HepG2 (cell line): ENCODE measurements around the gene SSR2. TPM values are rescaled to one million over a fixed set of nuclear protein-coding genes. Genes with fewer than 3 reads are reported as not detected.

Experiments used
- ATAC-seq: fragments of 200-7000 bp; cut with Tn5 transposase; 3 replicates; pipeline ENCODE4 v1.9.1; 2020; ENCODE audit warnings: mild to moderate bottlenecking, moderate library complexity
- BruUV-seq: library from RNA; stranded (reverse); fragments of 400-500 nt; replicated peaks from 2 replicates; lab custom pipeline; 2021; lab: Mats Ljungman, UMichigan
- CTCF ChIA-PET: fragments of 300-600 bp; formaldehyde crosslinking; extraction: SDS; loops from one replicate; lab custom pipeline; 2021; ENCODE audit warnings: low total read pairs, inconsistent platforms, low intra/inter-chr PET ratio; lab: Yijun Ruan, JAX
- POLR2A ChIA-PET: fragments of 350-600 bp; sonication (Branson Sonifier 250); formaldehyde crosslinking; loops from one replicate; lab custom pipeline; 2020; ENCODE audit warnings: antibody characterized with exemption, inconsistent platforms; lab: Yijun Ruan, JAX
- DNase-seq: peaks from one replicate; pipeline ENCODE4 v3.0.0-alpha.2; 2015; ENCODE audit warnings: low spot score
- FAIRE-seq: peaks from 3 replicates; lab custom pipeline; 2011; peaks lifted over from hg19 to GRCh38; lab: Jason Lieb, UNC
- H2AFZ ChIP-seq: one replicate; pipeline ENCODE4 v1.6.1; 2011; ENCODE audit warnings: low read length, inconsistent platforms
- H3K27ac ChIP-seq: fragments of 300-600 bp; 3 replicates; pipeline ENCODE4 v1.8.0; 2011; ENCODE audit warnings: mixed run types, mild to moderate bottlenecking, mixed read lengths, low read length, inconsistent platforms; ENCODE audit not compliant: insufficient read depth; ENCODE audit errors: extremely low read length
- H3K27me3 ChIP-seq, 2 experiments: fragments of 200-600 bp in 1 of 2; 2 replicates in 1 of 2; 3 replicates in 1 of 2; pipeline versions ENCODE4 v1.6.0 to v1.8.0; 2011; ENCODE audit warnings: low read length in 2 of 2, mild to moderate bottlenecking in 2 of 2, moderate library complexity in 2 of 2, inconsistent platforms in 1 of 2; ENCODE audit not compliant: insufficient read depth in 2 of 2, control insufficient read depth in 1 of 2
- H3K36me3 ChIP-seq, 2 experiments: fragments of 200-600 bp in 1 of 2; replicated peaks in 1 of 2; 2 replicates in 1 of 2; 3 replicates in 1 of 2; pipeline versions ENCODE4 v1.5.1 to v1.8.0; 2011; ENCODE audit warnings: low read length in 2 of 2, inconsistent platforms in 1 of 2; ENCODE audit not compliant: insufficient read depth in 2 of 2, control insufficient read depth in 1 of 2
- H3K4me1 ChIP-seq: 2 replicates; pipeline ENCODE4 v1.5.1; 2012; ENCODE audit warnings: low read length, inconsistent platforms; ENCODE audit not compliant: insufficient read depth
- H3K4me2 ChIP-seq: 2 replicates; pipeline ENCODE4 v1.6.0; 2011; ENCODE audit warnings: low read depth, low read length, inconsistent platforms
- H3K4me3 ChIP-seq, 3 experiments: fragments of 200-600 bp in 1 of 3; sonication (generic), shearing (Covaris generic) in 1 of 3; replicated peaks in 1 of 3; 2 replicates each; pipeline ENCODE4 v1.5.1; 2011 to 2016; ENCODE audit warnings: low read length in 3 of 3, inconsistent platforms in 2 of 3, low read depth in 2 of 3, mild to moderate bottlenecking in 2 of 3, control low read depth in 1 of 3, mixed read lengths in 1 of 3; ENCODE audit not compliant: insufficient read depth in 1 of 3
- H3K79me2 ChIP-seq: one replicate; pipeline ENCODE4 v1.6.1; 2011; ENCODE audit warnings: low read length, inconsistent platforms; ENCODE audit not compliant: insufficient read depth
- H3K9ac ChIP-seq: 2 replicates; pipeline ENCODE4 v1.6.0; 2011; ENCODE audit warnings: mild to moderate bottlenecking, low read depth, low read length, inconsistent platforms; ENCODE audit not compliant: insufficient read depth
- H3K9me3 ChIP-seq: 2 replicates; pipeline ENCODE4 v1.5.1; 2012; ENCODE audit warnings: mild to moderate bottlenecking, low read length
- H4K20me1 ChIP-seq: 2 replicates; pipeline ENCODE4 v1.6.0; 2011; ENCODE audit warnings: inconsistent platforms, mild to moderate bottlenecking, low read length, moderate library complexity; ENCODE audit not compliant: insufficient read depth
- CEBPB ChIP-seq: IDR thresholded peaks from 2 replicates; pipeline ENCODE4 v1.6.1; 2011; ENCODE audit warnings: low read depth, low read length, improper control_type of control experiment, borderline replicate concordance
- CEBPG ChIP-seq: IDR thresholded peaks from 2 replicates; pipeline ENCODE4 v1.6.1; 2016
- CREBL2 ChIP-seq: sonication (generic); formaldehyde crosslinking; IDR thresholded peaks from 2 replicates; pipeline ENCODE4 v1.8.1; 2023; ENCODE audit warnings: missing genetic modification reagents, mild to moderate bottlenecking, borderline replicate concordance
- FOXA1 ChIP-seq, 2 experiments: fragments of 450-650 bp in 1 of 2; sonication (generic) in 1 of 2; formaldehyde crosslinking in 1 of 2; IDR thresholded peaks; 2 replicates each; pipeline versions ENCODE4 v1.4.0 to v1.6.1; 2016 to 2020; ENCODE audit warnings: missing genetic modification reagents in 1 of 2
- HNF4A ChIP-seq: sonication (generic); formaldehyde crosslinking; IDR thresholded peaks from 2 replicates; pipeline ENCODE4 v1.4.0; 2020; ENCODE audit warnings: missing genetic modification reagents
- KAT8 ChIP-seq: IDR thresholded peaks from 2 replicates; pipeline ENCODE4 v1.6.1; 2016; ENCODE audit warnings: missing genetic modification reagents, missing compliant biosample characterization
- MED1 ChIP-seq: sonication (generic); formaldehyde crosslinking; IDR thresholded peaks from 2 replicates; pipeline ENCODE4 v1.4.0; 2020; ENCODE audit warnings: missing genetic modification reagents
- SCMH1 ChIP-seq: sonication (generic); formaldehyde crosslinking; IDR thresholded peaks from 2 replicates; pipeline ENCODE4 v1.9.0; 2021; ENCODE audit warnings: missing genetic modification reagents, mild to moderate bottlenecking, borderline replicate concordance
- SMAD3 ChIP-seq: sonication (generic); formaldehyde crosslinking; IDR thresholded peaks from 2 replicates; pipeline ENCODE4 v1.4.0; 2020; ENCODE audit warnings: missing genetic modification reagents
- SMC3 ChIP-seq: IDR thresholded peaks from 2 replicates; pipeline ENCODE4 v1.6.1; 2011; ENCODE audit warnings: low read length, improper control_type of control experiment
- SOX6 ChIP-seq, 2 experiments: fragments of 450-650 bp in 1 of 2; sonication (generic) in 1 of 2; formaldehyde crosslinking in 1 of 2; IDR thresholded peaks; 2 replicates each; pipeline versions ENCODE4 v1.4.0 to v1.6.1; 2017 to 2020; ENCODE audit warnings: antibody characterized with exemption in 1 of 2, mild to moderate bottlenecking in 1 of 2, missing genetic modification reagents in 1 of 2
- STAG1 ChIP-seq: sonication (generic); formaldehyde crosslinking; IDR thresholded peaks from 2 replicates; pipeline ENCODE4 v1.4.0; 2020; ENCODE audit warnings: missing genetic modification reagents
- ZFP91 ChIP-seq: sonication (generic); formaldehyde crosslinking; IDR thresholded peaks from 2 replicates; pipeline ENCODE4 v1.9.0; 2022; ENCODE audit warnings: missing genetic modification reagents, mild to moderate bottlenecking, borderline replicate concordance
- ZNF264 ChIP-seq: sonication (generic); formaldehyde crosslinking; IDR thresholded peaks from 2 replicates; pipeline ENCODE4 v1.4.0; 2020; ENCODE audit warnings: missing genetic modification reagents
- ZNF350 ChIP-seq: sonication (generic); formaldehyde crosslinking; IDR thresholded peaks from 2 replicates; pipeline ENCODE4 v1.4.0; 2020; ENCODE audit warnings: mild to moderate bottlenecking, low read depth, missing genetic modification reagents, borderline replicate concordance
- ZNF549 ChIP-seq: sonication (generic); formaldehyde crosslinking; IDR thresholded peaks from 2 replicates; pipeline ENCODE4 v1.5.0; 2020; ENCODE audit warnings: missing genetic modification reagents
- WGBS: methylation state at CpG from one replicate; pipeline ENCODE4 v1.1.6; 2017; ENCODE audit warnings: low lambda C conversion rate; 5-methylcytosine and 5-hydroxymethylcytosine counted together
- in situ Hi-C: cut with HindIII; loops from 2 replicates; pipeline ENCODE4 v1.10.0; 2017; ENCODE audit warnings: low pct_unique_long_range_greater_than_20kb; ENCODE audit not compliant: extremely low pct_ligation_motif_present
- intact Hi-C: fragments of 100-400 bp; cut with micrococcal nuclease; formaldehyde crosslinking; loops from one replicate; pipeline ENCODE4 v1.10.0; 2022; ENCODE audit not compliant: unreplicated experiment
- polyA plus RNA-seq, 8 experiments: library from polyadenylated mRNA; depleted of rRNA in 3 of 8; stranded (reverse) in 7 of 8; unstranded in 1 of 8; fragments of >200 nt; fragmentation: Illumina TruSeq in 4 of 8; extraction: Trizol in 4 of 8; gene quantifications; 2 replicates each; pipeline versions ENCODE4 v1.2.1 to v1.2.3, GENCODE V29; 2011 to 2016; ENCODE audit warnings: low read depth in 4 of 8, missing spikeins in 1 of 8, mixed read lengths in 1 of 8; ENCODE audit not compliant: insufficient read depth in 1 of 8
- total RNA-seq, 5 experiments: library from RNA; depleted of rRNA; stranded (reverse); fragments of >200 nt; fragmentation: Illumina TruSeq; extraction: Trizol; gene quantifications; 2 replicates each; pipeline ENCODE4 v1.2.3, GENCODE V29; 2016; ENCODE audit warnings: low read depth in 1 of 5
- TF ChIP-seq, protein P1 (sequence below): sonication (generic); formaldehyde crosslinking; IDR thresholded peaks from 2 replicates; pipeline ENCODE4 v1.4.0; 2020; ENCODE audit warnings: mild to moderate bottlenecking, missing genetic modification reagents

SSR2 gene
- total and polyA plus RNA-seq, 2 of the 13 experiments (the other 11 are each of a cell fraction or from before 2014, with no cell fraction given), result 284 to 461 TPM

GRCh38 chr1:155984341-155984740 lies 36.4 kb downstream of the SSR2 start (continued):
- no peak for TF ChIP-seq CREBL2 (CRISPR knock-in tag)
- TF ChIP-seq, all 625 proteins: peak for 0

DNA sequence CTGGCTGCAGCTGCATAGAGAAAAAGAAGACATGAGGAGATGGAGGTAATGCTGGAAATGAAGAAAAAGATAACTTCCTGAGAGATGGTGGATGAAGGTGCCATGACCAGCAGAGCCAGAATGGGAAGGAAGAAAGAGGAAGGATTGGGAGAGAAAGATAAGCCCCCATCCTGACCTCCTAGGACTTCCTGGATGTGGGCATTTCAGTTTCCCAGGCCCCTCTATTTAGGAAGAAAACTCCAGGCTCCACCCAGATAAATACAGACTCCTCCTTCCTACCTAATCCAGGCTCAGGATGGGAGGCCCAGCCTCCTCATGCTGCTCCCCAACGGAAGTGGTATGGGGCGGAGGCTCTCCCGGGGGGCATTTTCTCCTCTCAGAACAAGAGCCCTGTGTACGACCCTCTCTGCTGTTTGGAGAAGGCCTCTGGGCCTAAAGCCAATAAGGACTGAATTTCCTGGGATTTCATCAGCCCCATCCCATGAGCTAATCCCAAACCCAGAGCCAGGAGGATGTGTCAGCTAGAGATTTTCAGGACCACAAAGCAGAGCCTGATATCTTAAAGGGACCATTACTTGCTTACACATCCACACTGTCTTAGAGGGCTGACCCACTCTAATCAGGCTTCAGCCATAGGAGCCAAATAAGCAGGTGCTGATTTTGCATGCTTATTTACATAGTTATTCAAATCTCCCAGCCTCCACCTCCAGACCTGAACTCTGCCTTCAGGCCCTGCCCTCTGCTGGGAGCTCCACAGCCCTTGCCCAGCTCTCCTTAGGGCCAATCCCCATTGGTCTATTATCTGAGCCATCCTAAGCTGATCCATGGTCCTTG lies 37.3 kb downstream of the SSR2 start:
- Histone ChIP-seq H4K20me1 (no peaks in the 10 kb centered on the region), H3K4me2 (peak overlapping the region; percentile 46), H3K9me3 (no peaks in the 10 kb centered on the region), H3K4me3 (peak overlapping the region in 1 of 3 experiments; percentile 25; a peak in 2 of 6 replicates), H3K79me2 (no peaks in the 10 kb centered on the region), H3K4me1 (peaks cover 63% of the 10 kb centered on the region), H3K27me3 (no peaks in the 10 kb centered on the region), H3K36me3 (no peaks in the 10 kb centered on the region), H2AFZ (no peak overlapping the region), H3K9ac (peak overlapping the region; percentile 26; the same call in 1 of the 2 replicates), H3K27ac (peak overlapping the region; percentile 11)
- ChIA-PET POLR2A (interaction anchor here (0.7 to 13.5 kb wide), 15 partner anchors 9 to 124 kb away, joined by 3 to 390 read pairs (median 8); partner anchors contain the start of genes KHDC4, RXFP4 and SYT11), CTCF (interaction anchor here (1.0 kb wide), 1 partner anchor 45 kb away, joined by 4 read pairs; no protein-coding TSS in a partner anchor)
- BruUV-seq, result no TSS peak
- in situ Hi-C loops, result loop anchor here (10.0 kb wide), 1 partner anchor 49 kb away; the partner anchor contains the start of gene KHDC4
- intact Hi-C loops, result no loop called here
- ATAC-seq (peak; percentile 86), FAIRE-seq (peak; percentile 55), DNase-seq (peak; percentile 44)
- WGBS, result 32% methylated on average over 4 of the region's 4 CpGs
- TF ChIP-seq CEBPG (CRISPR knock-in tag), result peak; percentile 66
- 0 out of 2 replicates have a peak, but pooled peaks have one; percentile 22 for TF ChIP-seq STAG1
- TF ChIP-seq SMAD3, result no peak
- 0 out of 2 replicates have a peak, but pooled peaks have one; percentile 21 for TF ChIP-seq SMC3
- peak; percentile 43; the same call in 1 of the 2 replicates for TF ChIP-seq ZNF350
- TF ChIP-seq SOX6 (IDR thresholded peaks at IDR 0.05), result no peak
- peak; percentile 63 for TF ChIP-seq SOX6 (CRISPR knock-in tag; IDR thresholded peaks at IDR 0.05)
- TF ChIP-seq ZNF264 (CRISPR knock-in tag), result no peak
- peak; percentile 47; the same call in 1 of the 2 replicates for TF ChIP-seq KAT8
- TF ChIP-seq HNF4A (CRISPR knock-in tag), result peak; percentile 41; the same call in 1 of the 2 replicates
- peak; percentile 74; the same call in 1 of the 2 replicates for TF ChIP-seq CEBPB
- TF ChIP-seq MED1 (CRISPR knock-in tag), result 0 out of 2 replicates have a peak, but pooled peaks have one; percentile 38
- TF ChIP-seq ZNF549 (CRISPR knock-in tag), result no peak
- TF ChIP-seq FOXA1 (IDR thresholded peaks at IDR 0.05), result no peak
- TF ChIP-seq FOXA1 (CRISPR knock-in tag; IDR thresholded peaks at IDR 0.05), result peak; percentile 27; the same call in 1 of the 2 replicates
- TF ChIP-seq, protein P1, sequence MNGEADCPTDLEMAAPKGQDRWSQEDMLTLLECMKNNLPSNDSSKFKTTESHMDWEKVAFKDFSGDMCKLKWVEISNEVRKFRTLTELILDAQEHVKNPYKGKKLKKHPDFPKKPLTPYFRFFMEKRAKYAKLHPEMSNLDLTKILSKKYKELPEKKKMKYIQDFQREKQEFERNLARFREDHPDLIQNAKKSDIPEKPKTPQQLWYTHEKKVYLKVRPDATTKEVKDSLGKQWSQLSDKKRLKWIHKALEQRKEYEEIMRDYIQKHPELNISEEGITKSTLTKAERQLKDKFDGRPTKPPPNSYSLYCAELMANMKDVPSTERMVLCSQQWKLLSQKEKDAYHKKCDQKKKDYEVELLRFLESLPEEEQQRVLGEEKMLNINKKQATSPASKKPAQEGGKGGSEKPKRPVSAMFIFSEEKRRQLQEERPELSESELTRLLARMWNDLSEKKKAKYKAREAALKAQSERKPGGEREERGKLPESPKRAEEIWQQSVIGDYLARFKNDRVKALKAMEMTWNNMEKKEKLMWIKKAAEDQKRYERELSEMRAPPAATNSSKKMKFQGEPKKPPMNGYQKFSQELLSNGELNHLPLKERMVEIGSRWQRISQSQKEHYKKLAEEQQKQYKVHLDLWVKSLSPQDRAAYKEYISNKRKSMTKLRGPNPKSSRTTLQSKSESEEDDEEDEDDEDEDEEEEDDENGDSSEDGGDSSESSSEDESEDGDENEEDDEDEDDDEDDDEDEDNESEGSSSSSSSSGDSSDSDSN, result peak; percentile 24; the same call in 1 of the 2 replicates
- no peak for TF ChIP-seq SCMH1
- peak; percentile 62 for TF ChIP-seq ZFP91 (CRISPR knock-in tag)
